HCT116 (cell line): ENCODE data around the gene HMGCL.

Source experiments
- ELF1 ChIP-seq: IDR thresholded peaks from 2 replicates; pipeline ENCODE4 v1.6.1; 2012; ENCODE audit warnings: low read depth, borderline replicate concordance
- JUND ChIP-seq: IDR thresholded peaks from 2 replicates; pipeline ENCODE4 v1.6.1; 2012
- POLR2A ChIP-seq: IDR thresholded peaks from 2 replicates; pipeline ENCODE4 v1.7.0; 2011; ENCODE audit warnings: borderline replicate concordance; ENCODE audit not compliant: insufficient read depth, insufficient read length; ENCODE audit errors: extremely low read depth
- POLR2AphosphoS5 ChIP-seq: IDR thresholded peaks from 2 replicates; pipeline ENCODE4 v1.6.1; 2011; ENCODE audit warnings: mild to moderate bottlenecking, low read depth, low read length, moderate library complexity
- SP1 ChIP-seq: IDR thresholded peaks from 2 replicates; pipeline ENCODE4 v1.6.1; 2012; ENCODE audit warnings: low read depth
- TF ChIP-seq, protein P1 (sequence below), 3 experiments: fragments of 200-600 bp in 1 of 3; sonication (generic) in 1 of 3; IDR thresholded peaks in 2 of 3; conservative IDR thresholded peaks in 1 of 3; 2 replicates each; pipeline ENCODE4 v1.5.1; 2012 to 2017; ENCODE audit warnings: low read depth in 2 of 3, low read length in 2 of 3, antibody characterized with exemption in 1 of 3, borderline replicate concordance in 1 of 3, control low read depth in 1 of 3, mild to moderate bottlenecking in 1 of 3, mixed read lengths in 1 of 3, mixed run types in 1 of 3, moderate library complexity in 1 of 3; ENCODE audit not compliant: insufficient read depth in 1 of 3
- TF ChIP-seq, protein P2 (sequence below): IDR thresholded peaks from 2 replicates; pipeline ENCODE4 v1.6.1; 2012; ENCODE audit warnings: low read depth

DNA sequence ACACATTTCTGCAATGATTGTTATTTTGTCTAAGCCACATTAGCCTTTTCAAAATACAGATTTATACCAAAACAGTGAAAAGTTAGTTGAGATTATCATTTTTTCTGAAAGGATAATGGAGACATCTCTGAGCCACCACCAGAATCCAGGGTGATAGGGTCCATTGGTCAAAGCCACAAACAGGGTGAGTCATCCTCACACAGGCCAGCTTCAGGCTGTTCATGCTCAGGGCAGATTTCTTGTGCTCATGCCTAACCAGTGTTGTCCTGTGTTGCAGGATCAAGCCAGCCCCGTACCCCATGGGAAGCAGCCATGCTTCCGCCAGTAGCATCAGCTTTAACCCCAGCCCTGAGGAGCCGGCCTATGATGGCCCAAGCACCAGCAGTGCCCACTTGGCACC is 68.6 kb downstream of the HMGCL start:
- TF ChIP-seq POLR2AphosphoS5 (no peak), SP1 (no peak), JUND (no peak), POLR2A (no peak), ELF1 (no peak)
- TF ChIP-seq, protein P1, sequence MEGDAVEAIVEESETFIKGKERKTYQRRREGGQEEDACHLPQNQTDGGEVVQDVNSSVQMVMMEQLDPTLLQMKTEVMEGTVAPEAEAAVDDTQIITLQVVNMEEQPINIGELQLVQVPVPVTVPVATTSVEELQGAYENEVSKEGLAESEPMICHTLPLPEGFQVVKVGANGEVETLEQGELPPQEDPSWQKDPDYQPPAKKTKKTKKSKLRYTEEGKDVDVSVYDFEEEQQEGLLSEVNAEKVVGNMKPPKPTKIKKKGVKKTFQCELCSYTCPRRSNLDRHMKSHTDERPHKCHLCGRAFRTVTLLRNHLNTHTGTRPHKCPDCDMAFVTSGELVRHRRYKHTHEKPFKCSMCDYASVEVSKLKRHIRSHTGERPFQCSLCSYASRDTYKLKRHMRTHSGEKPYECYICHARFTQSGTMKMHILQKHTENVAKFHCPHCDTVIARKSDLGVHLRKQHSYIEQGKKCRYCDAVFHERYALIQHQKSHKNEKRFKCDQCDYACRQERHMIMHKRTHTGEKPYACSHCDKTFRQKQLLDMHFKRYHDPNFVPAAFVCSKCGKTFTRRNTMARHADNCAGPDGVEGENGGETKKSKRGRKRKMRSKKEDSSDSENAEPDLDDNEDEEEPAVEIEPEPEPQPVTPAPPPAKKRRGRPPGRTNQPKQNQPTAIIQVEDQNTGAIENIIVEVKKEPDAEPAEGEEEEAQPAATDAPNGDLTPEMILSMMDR (IDR thresholded peaks at IDR 0.05 in 2 of 3, conservative IDR thresholded peaks at IDR 0.05 in 1 of 3; ENCODE audit: borderline replicate concordance in 1 of 3, insufficient read depth in 1 of 3, low read depth in 2 of 3, low read length in 2 of 3): no peak
- TF ChIP-seq, protein P2, sequence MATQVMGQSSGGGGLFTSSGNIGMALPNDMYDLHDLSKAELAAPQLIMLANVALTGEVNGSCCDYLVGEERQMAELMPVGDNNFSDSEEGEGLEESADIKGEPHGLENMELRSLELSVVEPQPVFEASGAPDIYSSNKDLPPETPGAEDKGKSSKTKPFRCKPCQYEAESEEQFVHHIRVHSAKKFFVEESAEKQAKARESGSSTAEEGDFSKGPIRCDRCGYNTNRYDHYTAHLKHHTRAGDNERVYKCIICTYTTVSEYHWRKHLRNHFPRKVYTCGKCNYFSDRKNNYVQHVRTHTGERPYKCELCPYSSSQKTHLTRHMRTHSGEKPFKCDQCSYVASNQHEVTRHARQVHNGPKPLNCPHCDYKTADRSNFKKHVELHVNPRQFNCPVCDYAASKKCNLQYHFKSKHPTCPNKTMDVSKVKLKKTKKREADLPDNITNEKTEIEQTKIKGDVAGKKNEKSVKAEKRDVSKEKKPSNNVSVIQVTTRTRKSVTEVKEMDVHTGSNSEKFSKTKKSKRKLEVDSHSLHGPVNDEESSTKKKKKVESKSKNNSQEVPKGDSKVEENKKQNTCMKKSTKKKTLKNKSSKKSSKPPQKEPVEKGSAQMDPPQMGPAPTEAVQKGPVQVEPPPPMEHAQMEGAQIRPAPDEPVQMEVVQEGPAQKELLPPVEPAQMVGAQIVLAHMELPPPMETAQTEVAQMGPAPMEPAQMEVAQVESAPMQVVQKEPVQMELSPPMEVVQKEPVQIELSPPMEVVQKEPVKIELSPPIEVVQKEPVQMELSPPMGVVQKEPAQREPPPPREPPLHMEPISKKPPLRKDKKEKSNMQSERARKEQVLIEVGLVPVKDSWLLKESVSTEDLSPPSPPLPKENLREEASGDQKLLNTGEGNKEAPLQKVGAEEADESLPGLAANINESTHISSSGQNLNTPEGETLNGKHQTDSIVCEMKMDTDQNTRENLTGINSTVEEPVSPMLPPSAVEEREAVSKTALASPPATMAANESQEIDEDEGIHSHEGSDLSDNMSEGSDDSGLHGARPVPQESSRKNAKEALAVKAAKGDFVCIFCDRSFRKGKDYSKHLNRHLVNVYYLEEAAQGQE: no peak
